Measurements from ENCODE around the gene ARHGAP30.

GRCh38 chr1:161008869-161009510 is 60.7 kb downstream of the ARHGAP30 start:
- no peak for TF ChIP-seq POLR2A (IDR thresholded peaks at IDR 0.05)
- TF ChIP-seq EP300 (IDR thresholded peaks at IDR 0.05): no peak

Measured in tibial nerve (tissue), 3 donors.